Stimulated activated naive B cell treated with anti-CD40 and anti-IgM and Interleukin-4, amounts not matched to agents 10 μg/mL and 1 μg/mL and 100 μg/mL, for 72 hours (primary cell): Measurements from ENCODE around the gene SBF1.
"Not testable (repeated sequence)": the region's sequence is repeated elsewhere in the genome, so short reads cannot be mapped to it uniquely, and the experiment has no call there.

Source experiments
- ATAC-seq, 2 donors: fragments of 150-1000 bp; cut with Tn5 transposase; replicated peaks; 2 replicates each; pipeline ENCODE4 v1.10.0; 2021; ENCODE audit warnings: moderate library complexity in 1 of 2
- DNase-seq: peaks from one replicate; pipeline ENCODE4 v3.0.0; 2021
- H3K27ac Mint-ChIP-seq: one replicate; pipeline ENCODE4 v1.8.0; 2022; ENCODE audit warnings: mild to moderate bottlenecking, mixed read lengths
- H3K27me3 Mint-ChIP-seq, 2 donors: one replicate each; pipeline ENCODE4 v1.8.0; 2022; ENCODE audit warnings: mixed read lengths in 2 of 2
- H3K36me3 Mint-ChIP-seq, 2 donors: one replicate each; pipeline ENCODE4 v1.8.0; 2022; ENCODE audit warnings: mixed read lengths in 2 of 2, mild to moderate bottlenecking in 1 of 2
- H3K4me1 Mint-ChIP-seq, 2 donors: one replicate each; pipeline ENCODE4 v1.8.0; 2022; ENCODE audit warnings: mixed read lengths in 2 of 2, mild to moderate bottlenecking in 1 of 2
- H3K4me3 Mint-ChIP-seq, 2 donors: one replicate each; pipeline ENCODE4 v1.8.0; 2022; ENCODE audit warnings: mild to moderate bottlenecking in 2 of 2, mixed read lengths in 2 of 2, moderate library complexity in 1 of 2
- H3K9me3 Mint-ChIP-seq, 2 donors: one replicate each; pipeline ENCODE4 v1.8.0; 2022; ENCODE audit warnings: mixed read lengths in 2 of 2, mild to moderate bottlenecking in 1 of 2

SBF1 gene

GRCh38 chr22:50434849-50435248, 40.0 kb downstream of the SBF1 start:
- H3K9me3 Mint-ChIP-seq, result no peaks in the 10 kb centered on the region
- peaks cover 18 to 38% of the 10 kb centered on the region in 2 donors for H3K36me3 Mint-ChIP-seq
- H3K27ac Mint-ChIP-seq, result no peak overlapping the region
- H3K4me1 Mint-ChIP-seq, result peaks cover 0 to 2% of the 10 kb centered on the region in 2 donors
- H3K27me3 Mint-ChIP-seq, result no peaks in the 10 kb centered on the region
- ATAC-seq, result no peak
- H3K4me3 Mint-ChIP-seq, result no peak overlapping the region
- DNase-seq, result no peak

GRCh38 chr22:50432877-50433510, 41.8 kb downstream of the SBF1 start:
- not testable (repeated sequence) for DNase-seq, H3K4me3 Mint-ChIP-seq, H3K4me1 Mint-ChIP-seq, H3K27me3 Mint-ChIP-seq, H3K9me3 Mint-ChIP-seq, ATAC-seq, H3K27ac Mint-ChIP-seq
- peaks cover 23 to 45% of the 10 kb centered on the region in 2 donors for H3K36me3 Mint-ChIP-seq

GRCh38 chr22:50432131-50432876, 42.5 kb downstream of the SBF1 start:
- peaks cover 0 to 2% of the 10 kb centered on the region in 2 donors for H3K4me1 Mint-ChIP-seq
- H3K27ac Mint-ChIP-seq, result no peak overlapping the region
- DNase-seq (no peak), ATAC-seq (no peak)
- H3K36me3 Mint-ChIP-seq, result peaks cover 26 to 46% of the 10 kb centered on the region in 2 donors
- H3K27me3 Mint-ChIP-seq, result no peaks in the 10 kb centered on the region
- no peaks in the 10 kb centered on the region for H3K9me3 Mint-ChIP-seq
- H3K4me3 Mint-ChIP-seq, result no peak overlapping the region

GRCh38 chr22:50425179-50425916, 49.5 kb downstream of the SBF1 start:
- no peaks in the 10 kb centered on the region for H3K27me3 Mint-ChIP-seq
- H3K36me3 Mint-ChIP-seq, result peaks cover 40 to 44% of the 10 kb centered on the region in 2 donors
- H3K4me3 Mint-ChIP-seq, result no peak overlapping the region
- DNase-seq, result no peak
- peaks cover 5% of the 10 kb centered on the region in 2 donors for H3K4me1 Mint-ChIP-seq
- no peak overlapping the region for H3K27ac Mint-ChIP-seq
- no peaks in the 10 kb centered on the region for H3K9me3 Mint-ChIP-seq
- ATAC-seq, result no peak

GRCh38 chr22:50423956-50424355, 50.9 kb downstream of the SBF1 start:
- no peak overlapping the region for H3K4me3 Mint-ChIP-seq
- ATAC-seq, result no peak
- H3K27me3 Mint-ChIP-seq, result no peaks in the 10 kb centered on the region
- H3K36me3 Mint-ChIP-seq, result peaks cover 44 to 46% of the 10 kb centered on the region in 2 donors
- H3K9me3 Mint-ChIP-seq, result no peaks in the 10 kb centered on the region
- no peak for DNase-seq
- no peak overlapping the region for H3K27ac Mint-ChIP-seq
- peaks cover 5% of the 10 kb centered on the region in 2 donors for H3K4me1 Mint-ChIP-seq

GRCh38 chr22:50422961-50423815, 51.6 kb downstream of the SBF1 start:
- no peak overlapping the region for H3K27ac Mint-ChIP-seq
- no peaks in the 10 kb centered on the region for H3K9me3 Mint-ChIP-seq
- ATAC-seq, result no peak
- H3K36me3 Mint-ChIP-seq, result peaks cover 42 to 44% of the 10 kb centered on the region in 2 donors
- peaks cover 5% of the 10 kb centered on the region in 2 donors for H3K4me1 Mint-ChIP-seq
- no peak overlapping the region for H3K4me3 Mint-ChIP-seq
- H3K27me3 Mint-ChIP-seq, result no peaks in the 10 kb centered on the region
- DNase-seq, result no peak

GRCh38 chr22:50422046-50422445, 52.8 kb downstream of the SBF1 start:
- H3K4me3 Mint-ChIP-seq, result no peak overlapping the region
- peaks cover 5% of the 10 kb centered on the region in 2 donors for H3K4me1 Mint-ChIP-seq
- no peaks in the 10 kb centered on the region for H3K27me3 Mint-ChIP-seq
- DNase-seq, result no peak
- no peaks in the 10 kb centered on the region for H3K9me3 Mint-ChIP-seq
- no peak for ATAC-seq
- no peak overlapping the region for H3K27ac Mint-ChIP-seq
- peaks cover 43 to 45% of the 10 kb centered on the region in 2 donors for H3K36me3 Mint-ChIP-seq

- DNase-seq (no peak), ATAC-seq (no peak)
- H3K27me3 Mint-ChIP-seq, result no peaks in the 10 kb centered on the region
- no peak overlapping the region for H3K4me3 Mint-ChIP-seq
- H3K36me3 Mint-ChIP-seq, result peaks cover 48 to 50% of the 10 kb centered on the region in 2 donors
- no peaks in the 10 kb centered on the region for H3K9me3 Mint-ChIP-seq
- H3K4me1 Mint-ChIP-seq, result peaks cover 4 to 5% of the 10 kb centered on the region in 2 donors
- H3K27ac Mint-ChIP-seq, result peak overlapping the region; percentile 5
Measured at GRCh38 chr22:50420581-50420980, 54.3 kb downstream of the SBF1 start.

GRCh38 chr22:50420015-50420414, 54.8 kb downstream of the SBF1 start:
- H3K9me3 Mint-ChIP-seq, result no peaks in the 10 kb centered on the region
- H3K27me3 Mint-ChIP-seq, result no peaks in the 10 kb centered on the region
- ATAC-seq, result no peak
- no peak overlapping the region for H3K4me3 Mint-ChIP-seq
- peak overlapping the region; percentile 42 for H3K27ac Mint-ChIP-seq
- peaks cover 2 to 3% of the 10 kb centered on the region in 2 donors for H3K4me1 Mint-ChIP-seq
- H3K36me3 Mint-ChIP-seq, result peaks cover 46 to 50% of the 10 kb centered on the region in 2 donors
- no peak for DNase-seq

- H3K27me3 Mint-ChIP-seq, result no peaks in the 10 kb centered on the region
Measured at GRCh38 chr22:50419116-50419515, 55.7 kb downstream of the SBF1 start.

GRCh38 chr22:50418624-50419023, 56.2 kb downstream of the SBF1 start:
- DNase-seq (no peak), ATAC-seq (no peak)
- H3K27ac Mint-ChIP-seq, result no peak overlapping the region
- H3K27me3 Mint-ChIP-seq, result no peaks in the 10 kb centered on the region
- peaks cover 42 to 50% of the 10 kb centered on the region in 2 donors for H3K36me3 Mint-ChIP-seq
- H3K9me3 Mint-ChIP-seq, result no peaks in the 10 kb centered on the region
- peaks cover under 1 to 5% of the 10 kb centered on the region in 2 donors for H3K4me1 Mint-ChIP-seq
- no peak overlapping the region for H3K4me3 Mint-ChIP-seq

More at GRCh38 chr22:50419116-50419515, 55.7 kb downstream of the SBF1 start:
- Mint-ChIP-seq H3K4me3 (no peak overlapping the region), H3K36me3 (peaks cover 44 to 50% of the 10 kb centered on the region in 2 donors), H3K9me3 (no peaks in the 10 kb centered on the region), H3K27ac (peak overlapping the region; percentile 80), H3K4me1 (no peaks in the 10 kb centered on the region)
- no peak for ATAC-seq
- DNase-seq, result no peak

GRCh38 chr22:50417411-50418210, 57.2 kb downstream of the SBF1 start:
- Mint-ChIP-seq H3K9me3 (no peaks in the 10 kb centered on the region), H3K4me3 (no peak overlapping the region), H3K36me3 (peaks cover 39 to 52% of the 10 kb centered on the region in 2 donors), H3K27me3 (no peaks in the 10 kb centered on the region), H3K27ac (no peak overlapping the region), H3K4me1 (peaks cover 2 to 6% of the 10 kb centered on the region in 2 donors)
- DNase-seq (no peak), ATAC-seq (no peak)

GRCh38 chr22:50416996-50417395, 57.8 kb downstream of the SBF1 start:
- Mint-ChIP-seq H3K36me3 (peaks cover 37 to 52% of the 10 kb centered on the region in 2 donors), H3K27me3 (no peaks in the 10 kb centered on the region), H3K4me3 (no peak overlapping the region), H3K4me1 (peaks cover 2 to 6% of the 10 kb centered on the region in 2 donors), H3K27ac (no peak overlapping the region), H3K9me3 (no peaks in the 10 kb centered on the region)
- DNase-seq, result no peak
- ATAC-seq, result no peak
